IMR-90 (cell line): ENCODE data around the gene MAB21L3. TPM values are rescaled to one million over a fixed set of nuclear protein-coding genes. Genes with fewer than 3 reads are reported as not detected.

ENCODE experiments used
- ATAC-seq: fragments of 200-7000 bp; cut with Tn5 transposase; 2 replicates; pipeline ENCODE4 v1.9.1; 2020; ENCODE audit warnings: low read depth, mild to moderate bottlenecking, moderate library complexity
- BruUV-seq: library from RNA; stranded (reverse); fragments of 400-500 nt; replicated peaks from 2 replicates; lab custom pipeline; 2021; lab: Mats Ljungman, UMichigan
- CTCF ChIA-PET: fragments of 300-600 bp; formaldehyde crosslinking; extraction: SDS; loops from one replicate; lab custom pipeline; 2021; ENCODE audit warnings: antibody characterized with exemption; lab: Yijun Ruan, JAX
- POLR2A ChIA-PET: fragments of 300-600 bp; sonication (Branson Sonifier 250); formaldehyde crosslinking; loops from one replicate; lab custom pipeline; 2022; ENCODE audit warnings: antibody characterized with exemption; ENCODE audit not compliant: unreplicated experiment; lab: Charles Lee
- DNase-seq: peaks from one replicate; pipeline ENCODE4 v3.0.0; 2013
- H2AFZ ChIP-seq: replicated peaks from 2 replicates; pipeline ENCODE3; 2013; ENCODE audit warnings: low read length, mild to moderate bottlenecking; ENCODE audit not compliant: poor library complexity
- H2AK5ac ChIP-seq: 2 replicates; pipeline ENCODE4 v1.6.1; 2013; ENCODE audit warnings: low read depth, low read length, inconsistent platforms
- H2AK9ac ChIP-seq: replicated peaks from 2 replicates; pipeline ENCODE3; 2013; ENCODE audit warnings: mild to moderate bottlenecking, low read depth, low read length, moderate library complexity; ENCODE audit not compliant: poor library complexity
- H2BK120ac ChIP-seq: 2 replicates; pipeline ENCODE4 v1.6.1; 2013; ENCODE audit warnings: low read depth, low read length, inconsistent platforms
- H2BK15ac ChIP-seq: 3 replicates; pipeline ENCODE4 v1.6.1; 2013; ENCODE audit warnings: low read depth, low read length, inconsistent platforms
- H2BK20ac ChIP-seq: 2 replicates; pipeline ENCODE4 v1.6.1; 2013; ENCODE audit warnings: low read depth, mild to moderate bottlenecking, inconsistent platforms, low read length, moderate library complexity
- H2BK5ac ChIP-seq: 2 replicates; pipeline ENCODE4 v1.6.1; 2013; ENCODE audit warnings: mild to moderate bottlenecking, low read depth, low read length, inconsistent platforms; ENCODE audit not compliant: poor library complexity, severe bottlenecking
- H3K14ac ChIP-seq: replicated peaks from 2 replicates; pipeline ENCODE4 v1.6.1; 2013; ENCODE audit warnings: low read depth, low read length, inconsistent platforms
- H3K18ac ChIP-seq: 2 replicates; pipeline ENCODE4 v1.6.1; 2013; ENCODE audit warnings: low read depth, low read length, control low read depth
- H3K23ac ChIP-seq: 2 replicates; pipeline ENCODE4 v1.6.1; 2013; ENCODE audit warnings: low read depth, low read length, inconsistent platforms
- H3K27ac ChIP-seq: 2 replicates; pipeline ENCODE4 v1.5.1; 2013; ENCODE audit warnings: mild to moderate bottlenecking, control low read depth, low read length; ENCODE audit not compliant: insufficient read depth
- H3K27me3 ChIP-seq: 2 replicates; pipeline ENCODE4 v1.6.1; 2013; ENCODE audit warnings: low read length; ENCODE audit not compliant: control insufficient read depth, insufficient read depth
- H3K36me3 ChIP-seq: 2 replicates; pipeline ENCODE4 v1.6.1; 2013; ENCODE audit warnings: low read length, mixed read lengths; ENCODE audit not compliant: control insufficient read depth, insufficient read depth
- H3K4ac ChIP-seq: 2 replicates; pipeline ENCODE4 v1.6.1; 2013; ENCODE audit warnings: low read depth, low read length, inconsistent platforms
- H3K4me1 ChIP-seq: 2 replicates; pipeline ENCODE4 v1.6.1; 2013; ENCODE audit warnings: low read length, mixed read lengths; ENCODE audit not compliant: control insufficient read depth, insufficient read depth
- H3K4me2 ChIP-seq: 2 replicates; pipeline ENCODE4 v1.6.1; 2013; ENCODE audit warnings: low read depth, mild to moderate bottlenecking, control low read depth, low read length, moderate library complexity
- H3K4me3 ChIP-seq: 2 replicates; pipeline ENCODE4 v1.5.1; 2013; ENCODE audit warnings: low read depth, mild to moderate bottlenecking, control low read depth, low read length, moderate library complexity; ENCODE audit not compliant: insufficient read depth
- H3K56ac ChIP-seq: 2 replicates; pipeline ENCODE4 v1.6.1; 2013; ENCODE audit warnings: low read length, inconsistent platforms; ENCODE audit not compliant: insufficient read depth; ENCODE audit errors: extremely low read depth
- H3K79me1 ChIP-seq, 2 experiments: 2 replicates each; pipeline ENCODE4 v1.6.1; 2013; ENCODE audit warnings: low read length in 2 of 2, inconsistent platforms in 1 of 2, low read depth in 1 of 2
- H3K9ac ChIP-seq: 2 replicates; pipeline ENCODE4 v1.6.1; 2013; ENCODE audit warnings: low read depth, low read length, control low read depth
- H3K9me1 ChIP-seq: 2 replicates; pipeline ENCODE4 v1.6.1; 2013; ENCODE audit warnings: low read length, inconsistent platforms; ENCODE audit not compliant: insufficient read depth
- H3K9me3 ChIP-seq: 2 replicates; pipeline ENCODE4 v1.6.1; 2013; ENCODE audit warnings: low read length; ENCODE audit not compliant: control insufficient read depth, insufficient read depth
- H4K20me1 ChIP-seq: 2 replicates; pipeline ENCODE4 v1.6.1; 2013; ENCODE audit warnings: low read length, inconsistent platforms; ENCODE audit not compliant: insufficient read depth
- H4K5ac ChIP-seq: 2 replicates; pipeline ENCODE4 v1.6.1; 2013; ENCODE audit warnings: mild to moderate bottlenecking, low read depth, low read length, control low read depth
- H4K8ac ChIP-seq, 2 experiments: 2 replicates each; pipeline ENCODE4 v1.6.1; 2013; ENCODE audit warnings: low read depth in 2 of 2, low read length in 2 of 2, control low read depth in 1 of 2, inconsistent platforms in 1 of 2
- H4K91ac ChIP-seq: 2 replicates; pipeline ENCODE4 v1.6.1; 2013; ENCODE audit warnings: low read depth, low read length, inconsistent platforms; ENCODE audit not compliant: insufficient read depth
- CEBPB ChIP-seq: IDR thresholded peaks from 2 replicates; pipeline ENCODE4 v1.6.1; 2012; ENCODE audit warnings: low read depth, low read length, improper control_type of control experiment
- FOS ChIP-seq: fragments of 150-350 bp; IDR thresholded peaks from 2 replicates; pipeline ENCODE4 v1.6.1; 2016; ENCODE audit warnings: low read depth, low read length
- MAZ ChIP-seq: IDR thresholded peaks from 2 replicates; pipeline ENCODE4 v1.6.1; 2012; ENCODE audit warnings: low read depth, mild to moderate bottlenecking, low read length, improper control_type of control experiment, moderate library complexity, borderline replicate concordance
- NFE2L2 ChIP-seq: fragments of 150-350 bp; IDR thresholded peaks from 2 replicates; pipeline ENCODE4 v1.6.1; 2016; ENCODE audit warnings: low read depth, mild to moderate bottlenecking, low read length
- POLR2A ChIP-seq: IDR thresholded peaks from 2 replicates; pipeline ENCODE4 v1.6.1; 2012; ENCODE audit warnings: mild to moderate bottlenecking, low read depth, low read length
- RCOR1 ChIP-seq: IDR thresholded peaks from 2 replicates; pipeline ENCODE4 v1.6.1; 2012; ENCODE audit warnings: mild to moderate bottlenecking, low read length, improper control_type of control experiment; ENCODE audit not compliant: insufficient replicate concordance
- RFX5 ChIP-seq: IDR thresholded peaks from 2 replicates; pipeline ENCODE4 v1.8.0; 2012; ENCODE audit warnings: low read depth, mild to moderate bottlenecking, low read length, moderate library complexity
- WGBS, 2 experiments: methylation state at CpG; one replicate each; pipeline versions ENCODE4 v1.1.5 to v1.1.7; 2013; ENCODE audit warnings: missing lambda C conversion rate in 2 of 2; ENCODE audit not compliant: insufficient read length in 1 of 2; ENCODE audit errors: extremely low coverage in 2 of 2; 5-methylcytosine and 5-hydroxymethylcytosine counted together
- dilution Hi-C: fragments of 300-500 bp; cut with HindIII; formaldehyde crosslinking; loops from one replicate; pipeline ENCODE4 v1.14.3; 2018; ENCODE audit warnings: low sequenced_read_pairs; ENCODE audit not compliant: unreplicated experiment
- in situ Hi-C: fragments of 300-500 bp; cut with MboI; formaldehyde crosslinking; loops from 3 replicates; pipeline ENCODE4 v1.14.3; 2019; ENCODE audit warnings: low sequenced_read_pairs, inconsistent platforms, mixed read lengths
- intact Hi-C: fragments of 100-400 bp; cut with micrococcal nuclease; formaldehyde crosslinking; loops from 2 replicates; pipeline ENCODE4 v1.10.0; 2022
- polyA plus RNA-seq, 3 experiments: library from polyadenylated mRNA; depleted of rRNA; stranded (reverse); fragments of >200 nt; gene quantifications; 2 replicates each; pipeline ENCODE4 v1.2.3, GENCODE V29; 2012; ENCODE audit warnings: low replicate concordance in 1 of 3
- total RNA-seq: library from RNA; depleted of rRNA; stranded (reverse); fragments of >200 nt; gene quantifications from 2 replicates; pipeline ENCODE4 v1.2.3, GENCODE V29; 2012
- TF ChIP-seq, protein P1 (sequence below): fragments of 150-350 bp; IDR thresholded peaks from 2 replicates; pipeline ENCODE4 v1.6.1; 2016; ENCODE audit warnings: low read depth, mild to moderate bottlenecking, low read length, moderate library complexity, borderline replicate concordance

Gene MAB21L3
- total and polyA plus RNA-seq, 2 of the 4 experiments (the other 2 are of a cell fraction), result not detected

DNA sequence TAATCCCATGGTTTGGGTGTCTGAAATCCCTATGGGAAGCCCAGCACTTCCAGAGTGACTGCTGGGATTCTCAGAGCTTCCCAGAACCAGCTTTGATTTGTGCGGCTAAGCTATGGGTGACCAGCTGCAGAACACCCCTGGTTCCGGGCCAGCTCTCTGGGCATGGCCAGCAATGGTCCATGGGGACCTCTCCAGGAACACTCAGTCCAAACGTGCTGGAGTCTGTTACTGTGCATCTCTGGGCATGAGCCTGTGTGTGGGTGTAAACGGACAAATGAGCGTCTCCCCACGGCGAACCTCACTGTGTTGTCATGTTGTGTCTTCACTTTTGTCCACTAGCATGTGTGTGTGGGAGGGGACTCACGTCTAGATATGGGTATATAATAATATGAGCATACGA, 54.4 kb downstream of the MAB21L3 start:
- no peak for ATAC-seq
- TF ChIP-seq, protein P1, sequence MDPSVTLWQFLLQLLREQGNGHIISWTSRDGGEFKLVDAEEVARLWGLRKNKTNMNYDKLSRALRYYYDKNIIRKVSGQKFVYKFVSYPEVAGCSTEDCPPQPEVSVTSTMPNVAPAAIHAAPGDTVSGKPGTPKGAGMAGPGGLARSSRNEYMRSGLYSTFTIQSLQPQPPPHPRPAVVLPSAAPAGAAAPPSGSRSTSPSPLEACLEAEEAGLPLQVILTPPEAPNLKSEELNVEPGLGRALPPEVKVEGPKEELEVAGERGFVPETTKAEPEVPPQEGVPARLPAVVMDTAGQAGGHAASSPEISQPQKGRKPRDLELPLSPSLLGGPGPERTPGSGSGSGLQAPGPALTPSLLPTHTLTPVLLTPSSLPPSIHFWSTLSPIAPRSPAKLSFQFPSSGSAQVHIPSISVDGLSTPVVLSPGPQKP, result no peak
- no peak for TF ChIP-seq POLR2A
- no peak for TF ChIP-seq FOS
- no peak for TF ChIP-seq MAZ
- TF ChIP-seq NFE2L2, result no peak
- TF ChIP-seq RFX5, result no peak
- TF ChIP-seq CEBPB, result no peak
- TF ChIP-seq RCOR1, result no peak
- in situ Hi-C loops, result no loop called here

More for the DNA sequence above, 54.4 kb downstream of the MAB21L3 start:
- Histone ChIP-seq H3K18ac (no peak overlapping the region), H3K9me3 (no peaks in the 10 kb centered on the region), H2BK15ac (no peak overlapping the region), H3K4ac (no peak overlapping the region), H3K9ac (no peak overlapping the region), H3K9me1 (no peaks in the 10 kb centered on the region), H2AK5ac (no peak overlapping the region), H3K27ac (no peak overlapping the region), H3K27me3 (peaks cover 19% of the 10 kb centered on the region), H3K56ac (no peak overlapping the region), H4K5ac (no peak overlapping the region), H3K14ac (no peak overlapping the region), H2BK120ac (no peak overlapping the region), H3K4me3 (no peak overlapping the region), H2BK20ac (no peak overlapping the region), H4K20me1 (no peaks in the 10 kb centered on the region), H3K23ac (no peak overlapping the region), H4K91ac (no peak overlapping the region), H4K8ac (no peak overlapping the region), H3K4me2 (no peak overlapping the region), H2BK5ac (no peak overlapping the region), H2AFZ (no peak overlapping the region), H3K79me1 (no peaks in the 10 kb centered on the region), H3K4me1 (no peaks in the 10 kb centered on the region), H3K36me3 (no peaks in the 10 kb centered on the region), H2AK9ac (no peak overlapping the region)
- dilution Hi-C loops, result no loop called here
- POLR2A ChIA-PET, result no interaction called here
- intact Hi-C loops, result no loop called here
- no peak for DNase-seq
- BruUV-seq, result no TSS peak
- 79% methylated on average over 5 of the region's 9 CpGs; no CpG with 5 or more reads in 1 of the 2 experiments for whole genome bisulfite sequencing, 2 experiments
- CTCF ChIA-PET, result interaction anchor here (1.3 kb wide), 1 partner anchor 320 kb away, joined by 3 read pairs; no protein-coding TSS in a partner anchor
